ENCODE data around the gene PLCB1.
"Not testable (repeated sequence)": the region's sequence is repeated elsewhere in the genome, so short reads cannot be mapped to it uniquely, and the experiment has no call there.

PLCB1 gene

GRCh38 chr20:8335059-8335458 is 203.0 kb downstream of the PLCB1 start:
- no peak for DNase-seq (ENCODE audit: low spot score)

- no peak for DNase-seq (ENCODE audit: low spot score)
Observed at GRCh38 chr20:8335495-8336195, 203.6 kb downstream of the PLCB1 start.

- no peak for DNase-seq (ENCODE audit: low spot score)
Observed at GRCh38 chr20:8339349-8339748, 207.3 kb downstream of the PLCB1 start.

- no peak for DNase-seq (ENCODE audit: low spot score)
Observed at GRCh38 chr20:8342391-8342790, 210.3 kb downstream of the PLCB1 start.

- DNase-seq (ENCODE audit: low spot score), result no peak
Observed at GRCh38 chr20:8344106-8344505, 212.0 kb downstream of the PLCB1 start.

- DNase-seq (ENCODE audit: low spot score), result no peak
Observed at GRCh38 chr20:8344631-8345030, 212.6 kb downstream of the PLCB1 start.

- no peak for DNase-seq (ENCODE audit: low spot score)
Observed at GRCh38 chr20:8346700-8347270, 214.7 kb downstream of the PLCB1 start.

- DNase-seq (ENCODE audit: low spot score), result not testable (repeated sequence)
Observed at GRCh38 chr20:8350225-8350624, 218.2 kb downstream of the PLCB1 start.

- DNase-seq (ENCODE audit: low spot score), result no peak
Observed at GRCh38 chr20:8352486-8352885, 220.4 kb downstream of the PLCB1 start.

GRCh38 chr20:8353512-8353911 is 221.4 kb downstream of the PLCB1 start:
- DNase-seq (ENCODE audit: low spot score), result no peak

- no peak for DNase-seq (ENCODE audit: low spot score)
Observed at GRCh38 chr20:8355453-8355852, 223.4 kb downstream of the PLCB1 start.

GRCh38 chr20:8356806-8357205 is 224.7 kb downstream of the PLCB1 start:
- no peak for DNase-seq (ENCODE audit: low spot score)

- no peak for DNase-seq (ENCODE audit: low spot score)
Observed at GRCh38 chr20:8357703-8358102, 225.6 kb downstream of the PLCB1 start.

GRCh38 chr20:8360035-8360434 is 228.0 kb downstream of the PLCB1 start:
- no peak for DNase-seq (ENCODE audit: low spot score)

- peak; percentile 19 for DNase-seq (ENCODE audit: low spot score)
Observed at GRCh38 chr20:8361006-8361652, 229.1 kb downstream of the PLCB1 start.

GRCh38 chr20:8361779-8362178 is 229.7 kb downstream of the PLCB1 start:
- DNase-seq (ENCODE audit: low spot score), result no peak

- DNase-seq (ENCODE audit: low spot score), result no peak
Observed at GRCh38 chr20:8362457-8362856, 230.4 kb downstream of the PLCB1 start.

GRCh38 chr20:8363970-8364733 is 232.1 kb downstream of the PLCB1 start:
- no peak for DNase-seq (ENCODE audit: low spot score)

GRCh38 chr20:8364734-8365078 is 232.6 kb downstream of the PLCB1 start:
- no peak for DNase-seq (ENCODE audit: low spot score)

- no peak for DNase-seq (ENCODE audit: low spot score)
Observed at GRCh38 chr20:8365634-8366033, 233.6 kb downstream of the PLCB1 start.

- no peak for DNase-seq (ENCODE audit: low spot score)
Observed at GRCh38 chr20:8366303-8366923, 234.3 kb downstream of the PLCB1 start.

- DNase-seq (ENCODE audit: low spot score), result no peak
Observed at GRCh38 chr20:8367689-8368088, 235.6 kb downstream of the PLCB1 start.
